Omental fat pad (tissue), 4 donors: ENCODE measurements around the gene RNU1-3. TPM values are rescaled to one million over a fixed set of nuclear protein-coding genes. Genes with fewer than 3 reads are reported as not detected.
"Not testable (repeated sequence)": the region's sequence is repeated elsewhere in the genome, so short reads cannot be mapped to it uniquely, and the experiment has no call there.

Experiments
- ATAC-seq: fragments of 150-250 bp; one replicate; pipeline ENCODE4 v1.9.1; 2016; ENCODE audit warnings: mild to moderate bottlenecking, moderate library complexity; ENCODE audit not compliant: low FRiP score
- DNase-seq: peaks from one replicate; pipeline ENCODE4 v3.0.0-alpha.2; 2019; ENCODE audit warnings: low spot score
- small RNA-seq: library from RNA; depleted of rRNA; stranded (forward); fragments of <200 nt; gene quantifications from one replicate; pipeline ENCODE3, GENCODE V24; 2016
- total RNA-seq, 4 donors: library from RNA; depleted of rRNA; stranded (reverse); fragments of >200 nt; gene quantifications; one replicate each; pipeline ENCODE4 v1.1.0, GENCODE V29; 2016
- TF ChIP-seq, protein P1 (sequence below), 3 donors: fragments of 450-650 bp; IDR thresholded peaks; one replicate each; pipeline ENCODE4 v1.5.1; 2016 to 2017; ENCODE audit warnings: antibody characterized with exemption in 3 of 3, mild to moderate bottlenecking in 3 of 3, moderate library complexity in 2 of 3

RNU1-3 gene
- total RNA-seq, 4 donors from 2014 or later: under 0.01 TPM

DNA sequence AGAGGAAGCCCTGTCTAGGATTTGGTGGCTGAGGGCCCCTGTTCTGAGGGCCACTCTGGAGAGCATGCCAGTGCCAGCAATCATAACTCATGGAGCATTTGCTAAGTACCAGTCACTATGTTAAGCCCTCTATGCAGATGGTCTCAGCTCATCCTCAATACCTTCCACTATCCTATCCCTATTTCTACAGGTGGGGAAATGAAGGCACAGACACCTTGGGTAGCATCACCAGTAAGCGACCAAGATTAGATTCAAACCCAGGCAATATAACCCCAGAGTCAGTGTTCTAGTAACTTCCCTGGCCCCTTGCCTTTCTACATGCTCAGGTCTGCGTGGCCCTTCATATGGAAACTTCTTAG, 45.5 kb downstream of the RNU1-3 start:
- TF ChIP-seq, protein P1, sequence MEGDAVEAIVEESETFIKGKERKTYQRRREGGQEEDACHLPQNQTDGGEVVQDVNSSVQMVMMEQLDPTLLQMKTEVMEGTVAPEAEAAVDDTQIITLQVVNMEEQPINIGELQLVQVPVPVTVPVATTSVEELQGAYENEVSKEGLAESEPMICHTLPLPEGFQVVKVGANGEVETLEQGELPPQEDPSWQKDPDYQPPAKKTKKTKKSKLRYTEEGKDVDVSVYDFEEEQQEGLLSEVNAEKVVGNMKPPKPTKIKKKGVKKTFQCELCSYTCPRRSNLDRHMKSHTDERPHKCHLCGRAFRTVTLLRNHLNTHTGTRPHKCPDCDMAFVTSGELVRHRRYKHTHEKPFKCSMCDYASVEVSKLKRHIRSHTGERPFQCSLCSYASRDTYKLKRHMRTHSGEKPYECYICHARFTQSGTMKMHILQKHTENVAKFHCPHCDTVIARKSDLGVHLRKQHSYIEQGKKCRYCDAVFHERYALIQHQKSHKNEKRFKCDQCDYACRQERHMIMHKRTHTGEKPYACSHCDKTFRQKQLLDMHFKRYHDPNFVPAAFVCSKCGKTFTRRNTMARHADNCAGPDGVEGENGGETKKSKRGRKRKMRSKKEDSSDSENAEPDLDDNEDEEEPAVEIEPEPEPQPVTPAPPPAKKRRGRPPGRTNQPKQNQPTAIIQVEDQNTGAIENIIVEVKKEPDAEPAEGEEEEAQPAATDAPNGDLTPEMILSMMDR (IDR thresholded peaks at IDR 0.05): no peak
- DNase-seq (peak; percentile 22), ATAC-seq (peak; percentile 0)

DNA sequence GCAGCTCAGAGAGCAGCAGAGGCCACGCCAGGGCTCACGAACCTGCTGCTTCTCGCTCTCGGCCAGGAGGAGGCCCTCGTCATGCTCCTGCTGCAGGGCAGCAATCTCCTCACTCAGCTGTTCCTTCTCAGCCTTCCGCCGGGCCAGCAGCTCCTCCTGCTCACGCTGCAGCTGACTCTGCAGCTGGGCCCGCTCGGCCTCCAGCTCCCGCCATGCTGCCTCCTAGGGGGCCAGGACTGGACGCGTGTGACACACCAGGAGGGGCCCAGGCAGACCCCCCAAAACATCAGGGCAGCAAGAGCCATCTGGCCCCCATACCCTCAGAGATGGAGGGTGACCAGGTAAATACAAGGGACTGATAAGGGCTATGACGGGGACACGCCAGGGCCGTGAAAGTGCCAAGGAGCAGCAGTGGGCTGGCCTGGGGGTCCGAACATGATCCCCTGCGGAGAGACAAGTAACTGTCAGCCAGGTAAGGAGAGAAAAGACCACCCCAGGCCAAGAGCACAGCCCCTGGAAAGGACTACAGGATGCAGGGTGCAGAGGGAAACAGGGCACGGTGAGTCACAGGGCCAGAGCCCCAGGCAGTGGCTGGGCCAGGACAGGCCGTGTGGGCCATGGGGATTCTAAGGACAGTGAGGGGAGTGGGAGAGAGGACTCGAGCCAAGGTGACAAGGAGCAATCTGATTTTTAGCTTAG, 46.8 kb downstream of the RNU1-3 start:
- ATAC-seq: not testable (repeated sequence)
- peak; percentile 23 for DNase-seq

DNA sequence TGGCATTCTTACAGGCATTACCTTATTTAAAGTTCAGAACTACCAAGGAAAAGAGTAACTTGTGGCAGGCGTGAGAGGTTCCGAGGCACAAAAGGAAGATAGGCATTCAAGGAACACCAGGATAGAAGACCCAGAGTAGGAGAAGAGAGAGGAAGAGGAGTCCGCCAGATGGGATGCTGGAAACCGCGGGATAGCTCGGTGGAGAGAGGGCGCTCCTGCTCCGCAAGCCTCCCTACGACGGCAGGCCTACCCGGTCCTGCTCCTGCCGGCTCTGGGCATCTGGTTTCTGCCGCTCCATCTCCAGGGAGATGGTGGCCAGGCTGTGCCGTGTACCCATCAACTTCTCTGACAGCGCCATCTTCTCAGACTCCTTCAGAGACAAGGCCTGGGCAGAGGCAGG, 48.0 kb downstream of the RNU1-3 start:
- ATAC-seq (no peak), DNase-seq (peak; percentile 24)
- TF ChIP-seq, protein P1 (IDR thresholded peaks at IDR 0.05): no peak

DNA sequence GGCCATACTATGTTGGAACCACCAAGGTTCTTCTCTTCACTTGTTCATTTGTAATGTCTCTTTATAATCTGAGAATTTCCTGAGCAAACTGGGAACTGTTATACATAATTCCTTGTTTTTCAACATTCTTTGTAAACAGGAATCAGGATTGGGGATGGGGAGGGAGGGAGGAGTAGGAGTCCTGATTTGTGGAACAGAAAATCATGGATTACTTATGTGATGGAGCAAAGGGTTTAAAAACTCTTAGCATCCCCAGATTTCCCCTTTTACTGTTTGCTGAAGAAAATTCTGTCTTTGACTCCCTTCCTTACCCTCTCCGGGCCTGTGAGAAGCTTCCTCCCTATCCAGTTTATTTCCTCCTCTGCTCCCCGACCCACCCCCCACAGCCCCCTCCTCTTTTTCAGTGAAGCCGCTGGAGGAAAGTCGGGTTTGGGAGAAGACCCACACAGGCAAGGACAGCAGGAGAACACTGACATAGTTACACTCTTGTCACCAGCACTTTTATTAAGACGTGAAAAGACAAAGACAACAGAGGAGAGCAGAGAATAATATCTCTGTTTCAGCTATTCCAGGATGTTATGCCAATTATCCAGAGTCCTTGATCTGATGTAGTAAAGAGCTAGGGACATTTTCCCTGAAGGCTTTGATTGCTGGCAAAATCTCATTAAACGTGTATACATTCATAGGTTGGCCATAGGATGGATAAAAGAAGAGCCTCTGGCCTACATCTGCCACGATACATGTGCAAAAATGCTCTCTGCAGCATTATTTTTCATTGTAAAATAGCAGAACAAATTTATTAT, 48.8 kb downstream of the RNU1-3 start:
- TF ChIP-seq, protein P1 (IDR thresholded peaks at IDR 0.05): no peak
- DNase-seq: no peak
- ATAC-seq: no peak

DNA sequence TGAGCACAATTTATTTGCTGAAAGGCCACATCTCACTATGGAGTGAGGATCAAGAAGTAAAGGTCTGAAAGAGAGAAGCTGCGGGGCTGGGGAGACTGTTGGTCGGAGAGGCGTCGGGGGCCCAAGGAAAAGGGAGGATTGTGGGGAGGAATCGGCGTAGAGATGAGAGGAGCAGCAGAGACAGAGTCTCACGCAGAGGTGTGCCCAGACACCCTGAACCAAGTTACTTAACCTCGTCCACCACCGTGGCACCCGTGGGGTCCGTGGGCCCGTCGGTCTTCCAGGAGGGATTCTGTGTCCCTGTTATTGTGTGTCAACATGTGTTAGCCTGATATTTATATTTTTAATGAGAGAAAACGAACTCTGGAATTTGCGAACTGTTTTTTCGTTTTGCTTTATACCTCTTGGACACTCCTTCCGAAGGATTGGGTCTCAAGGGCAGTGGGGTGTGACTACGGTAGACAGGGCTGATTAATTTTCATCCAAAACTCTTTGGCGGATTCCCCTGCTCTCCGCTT, 49.6 kb downstream of the RNU1-3 start:
- ATAC-seq (no peak), DNase-seq (no peak)
- TF ChIP-seq, protein P1 (IDR thresholded peaks at IDR 0.05): no peak

Small RNA genes lying within 50 kb of the gene (small RNA-seq; reads per million reads assigned to genes)
- not detected for gene RNU1-3

Other genes with a start within 250 kb of the RNU1-3 start
- not detected for gene SPATA21, start 229.5 kb downstream of the RNU1-3 start, total RNA-seq
- gene NECAP2, start 226.2 kb downstream of the RNU1-3 start, total RNA-seq: 10 to 100 TPM; 46.9 to 89.5 (median 60.4) TPM
- gene RNU1-1, start 152.7 kb downstream of the RNU1-3 start, total RNA-seq: under 1 TPM; under 0.01 TPM
- gene NBPF1, start 53.4 kb downstream of the RNU1-3 start, total RNA-seq: 10 to 100 TPM; 22.9 to 63.6 (median 41.6) TPM
- under 1 TPM; under 0.01 TPM for gene RNU1-4, start 73.6 kb upstream of the RNU1-3 start, total RNA-seq
- under 1 TPM; under 0.01 TPM for gene RNU1-2, start 229.0 kb upstream of the RNU1-3 start, total RNA-seq